Natural killer cell (primary cell): ENCODE data around the gene SPSB3. TPM values are rescaled to one million over a fixed set of nuclear protein-coding genes. Genes with fewer than 3 reads are reported as not detected.

Source experiments
- ATAC-seq, 3 donors: fragments of 150-1000 bp in 2 of 3; fragments of 200-7000 bp in 1 of 3; cut with Tn5 transposase; 1 replicate in 1 of 3; 2 replicates in 2 of 3; pipeline ENCODE4 v1.10.0; 2021; ENCODE audit warnings: mild to moderate bottlenecking in 2 of 3, moderate library complexity in 2 of 3
- DNase-seq, 2 donors: peaks; one replicate each; pipeline versions ENCODE4 v3.0.0 to v3.0.0-alpha.2; 2013 to 2021; ENCODE audit warnings: mixed read lengths in 1 of 2
- H3K27ac ChIP-seq: one replicate; pipeline ENCODE4 v1.5.1; 2013; ENCODE audit warnings: mild to moderate bottlenecking, low read length
- H3K27me3 ChIP-seq: one replicate; pipeline ENCODE4 v1.6.1; 2013; ENCODE audit warnings: low read length; ENCODE audit not compliant: control insufficient read depth, insufficient read depth
- H3K36me3 ChIP-seq: one replicate; pipeline ENCODE4 v1.6.1; 2013; ENCODE audit warnings: low read length; ENCODE audit not compliant: control insufficient read depth, insufficient read depth
- H3K4me1 ChIP-seq: one replicate; pipeline ENCODE4 v1.6.1; 2013; ENCODE audit warnings: low read length; ENCODE audit not compliant: control insufficient read depth, insufficient read depth
- H3K4me3 ChIP-seq: one replicate; pipeline ENCODE4 v1.5.1; 2013; ENCODE audit warnings: low read length
- H3K9me3 ChIP-seq: one replicate; pipeline ENCODE4 v1.6.1; 2013; ENCODE audit warnings: low read length; ENCODE audit not compliant: control insufficient read depth, insufficient read depth
- H3K27ac Mint-ChIP-seq, 2 donors: one replicate each; pipeline ENCODE4 v1.8.0; 2022; ENCODE audit warnings: mild to moderate bottlenecking in 2 of 2, mixed read lengths in 2 of 2, moderate library complexity in 1 of 2
- H3K27me3 Mint-ChIP-seq, 2 donors: one replicate each; pipeline ENCODE4 v1.8.0; 2022; ENCODE audit warnings: low read depth in 2 of 2, mixed read lengths in 2 of 2
- H3K36me3 Mint-ChIP-seq: one replicate; pipeline ENCODE4 v1.8.0; 2022; ENCODE audit warnings: mixed read lengths
- H3K4me1 Mint-ChIP-seq, 2 donors: one replicate each; pipeline ENCODE4 v1.8.0; 2022; ENCODE audit warnings: mixed read lengths in 2 of 2
- H3K4me3 Mint-ChIP-seq: one replicate; pipeline ENCODE4 v1.8.0; 2022; ENCODE audit warnings: mild to moderate bottlenecking, moderate library complexity, mixed read lengths
- H3K9me3 Mint-ChIP-seq, 2 donors: one replicate each; pipeline ENCODE4 v1.8.0; 2022; ENCODE audit warnings: mixed read lengths in 2 of 2
- CTCF ChIP-seq: fragments of 200-600 bp; IDR thresholded peaks from one replicate; pipeline ENCODE4 v1.8.0; 2022; ENCODE audit warnings: antibody characterized with exemption
- WGBS: methylation state at CpG from one replicate; pipeline ENCODE4 v1.1.7; 2013; ENCODE audit warnings: missing lambda C conversion rate; ENCODE audit not compliant: insufficient coverage; 5-methylcytosine and 5-hydroxymethylcytosine counted together
- intact Hi-C: fragments of 100-400 bp; cut with micrococcal nuclease; formaldehyde crosslinking; loops from one replicate; pipeline ENCODE4 v1.14.2; 2022
- total RNA-seq, 4 donors: library from RNA; stranded (reverse); fragments of 120-200 nt in 1 of 4; gene quantifications; one replicate each; pipeline versions ENCODE4 v1.2.3 to v1.2.4, GENCODE V29; 2013 to 2022

SPSB3 gene
- total RNA-seq, 3 donors from 2014 or later (not counting 1 experiment from before 2014, with no cell fraction given) = 100 to 122 (median 110) TPM

GRCh38 chr16:1779741-1780676 lies 2.4 kb downstream of the SPSB3 start:
- H3K27me3 ChIP-seq = no peaks in the 10 kb centered on the region
- peak overlapping the region in 1 of 2 donors; percentile 88 for H3K27ac Mint-ChIP-seq
- H3K36me3 ChIP-seq = peaks cover 24% of the 10 kb centered on the region
- H3K27ac ChIP-seq = no peak overlapping the region
- no peaks in the 10 kb centered on the region for H3K9me3 Mint-ChIP-seq
- H3K4me1 ChIP-seq = peaks cover 45% of the 10 kb centered on the region
- intact Hi-C loops = loop anchor here (10.0 kb wide), 1 partner anchor 145 kb away; no protein-coding TSS in a partner anchor
- no peaks in the 10 kb centered on the region for H3K36me3 Mint-ChIP-seq
- WGBS = 90% methylated on average over 27 of the region's 27 CpGs
- no peaks in the 10 kb centered on the region for H3K27me3 Mint-ChIP-seq
- TF ChIP-seq CTCF = no peak
- ATAC-seq (no peak), DNase-seq (no peak)
- peaks cover 10 to 16% of the 10 kb centered on the region in 2 donors for H3K4me1 Mint-ChIP-seq
- H3K9me3 ChIP-seq = no peaks in the 10 kb centered on the region
- peak overlapping the region; percentile 21 for H3K4me3 Mint-ChIP-seq
- H3K4me3 ChIP-seq = no peak overlapping the region

GRCh38 chr16:1779234-1779701 lies 3.1 kb downstream of the SPSB3 start:
- ATAC-seq (no peak), DNase-seq (no peak)
- H3K27me3 Mint-ChIP-seq = no peaks in the 10 kb centered on the region
- Histone ChIP-seq H3K27ac (no peak overlapping the region), H3K4me3 (no peak overlapping the region), H3K4me1 (peaks cover 50% of the 10 kb centered on the region), H3K9me3 (no peaks in the 10 kb centered on the region), H3K27me3 (no peaks in the 10 kb centered on the region), H3K36me3 (peaks cover 24% of the 10 kb centered on the region)
- no peaks in the 10 kb centered on the region for H3K9me3 Mint-ChIP-seq
- WGBS = 94% methylated on average over 8 of the region's 8 CpGs
- H3K27ac Mint-ChIP-seq = no peak overlapping the region
- H3K4me1 Mint-ChIP-seq = peaks cover 10 to 15% of the 10 kb centered on the region in 2 donors
- no peak for TF ChIP-seq CTCF
- no peaks in the 10 kb centered on the region for H3K36me3 Mint-ChIP-seq
- intact Hi-C loops = loop anchor here (10.0 kb wide), 1 partner anchor 146 kb away; no protein-coding TSS in a partner anchor
- no peak overlapping the region for H3K4me3 Mint-ChIP-seq

- DNase-seq (no peak), ATAC-seq (no peak)
- H3K9me3 Mint-ChIP-seq = no peaks in the 10 kb centered on the region
- no peaks in the 10 kb centered on the region for H3K27me3 Mint-ChIP-seq
- H3K4me3 ChIP-seq = no peak overlapping the region
- H3K4me3 Mint-ChIP-seq = peak overlapping the region; percentile 31
- no peaks in the 10 kb centered on the region for H3K27me3 ChIP-seq
- peaks cover 24% of the 10 kb centered on the region for H3K36me3 ChIP-seq
- TF ChIP-seq CTCF = no peak
- H3K9me3 ChIP-seq = no peaks in the 10 kb centered on the region
- 90% methylated on average over 34 of the region's 34 CpGs for WGBS
- no peaks in the 10 kb centered on the region for H3K36me3 Mint-ChIP-seq
- intact Hi-C loops = loop anchor here (10.0 kb wide), 1 partner anchor 146 kb away; no protein-coding TSS in a partner anchor
- peaks cover 49% of the 10 kb centered on the region for H3K4me1 ChIP-seq
- H3K27ac ChIP-seq = no peak overlapping the region
- peaks cover 14 to 19% of the 10 kb centered on the region in 2 donors for H3K4me1 Mint-ChIP-seq
- H3K27ac Mint-ChIP-seq = no peak overlapping the region
These were observed 3.9 kb downstream of the SPSB3 start for GRCh38 chr16:1778200-1779179.
